ENCODE measurements around the gene PADI6. TPM values are rescaled to one million over a fixed set of nuclear protein-coding genes. Genes with fewer than 3 reads are reported as not detected.

The PADI6 gene
- polyA plus RNA-seq, 1 of the 3 experiments (the other 2 are of a cell fraction), result not detected

DNA sequence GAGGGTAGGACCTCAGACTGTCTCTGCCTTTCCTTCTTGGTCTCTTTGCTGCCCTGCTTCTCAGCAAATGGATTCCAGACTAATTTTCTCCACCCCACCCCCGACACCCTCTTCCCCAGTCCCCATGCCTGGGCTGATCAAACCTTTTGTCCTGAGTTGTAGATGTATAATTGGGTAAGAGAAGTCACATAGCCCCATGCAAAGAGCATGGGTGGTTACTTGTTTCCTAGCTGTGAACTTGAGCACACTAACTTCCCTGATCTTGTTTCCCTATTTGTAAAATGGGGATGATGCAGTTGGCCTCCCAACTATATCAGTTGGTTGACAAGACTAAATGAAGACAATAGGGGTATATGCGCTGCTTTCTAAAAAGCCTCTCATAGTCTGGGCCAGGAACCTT lies 9.2 kb downstream of the PADI6 start (continued):
- TF ChIP-seq, protein P1, sequence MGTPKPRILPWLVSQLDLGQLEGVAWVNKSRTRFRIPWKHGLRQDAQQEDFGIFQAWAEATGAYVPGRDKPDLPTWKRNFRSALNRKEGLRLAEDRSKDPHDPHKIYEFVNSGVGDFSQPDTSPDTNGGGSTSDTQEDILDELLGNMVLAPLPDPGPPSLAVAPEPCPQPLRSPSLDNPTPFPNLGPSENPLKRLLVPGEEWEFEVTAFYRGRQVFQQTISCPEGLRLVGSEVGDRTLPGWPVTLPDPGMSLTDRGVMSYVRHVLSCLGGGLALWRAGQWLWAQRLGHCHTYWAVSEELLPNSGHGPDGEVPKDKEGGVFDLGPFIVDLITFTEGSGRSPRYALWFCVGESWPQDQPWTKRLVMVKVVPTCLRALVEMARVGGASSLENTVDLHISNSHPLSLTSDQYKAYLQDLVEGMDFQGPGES (IDR thresholded peaks at IDR 0.05; ENCODE audit: low read depth, low read length), result no peak
- TF ChIP-seq RAD21 (IDR thresholded peaks at IDR 0.05; ENCODE audit: low read length), result no peak
- no peak for TF ChIP-seq FOXM1 (IDR thresholded peaks at IDR 0.05; ENCODE audit: low read depth)
- no peak for TF ChIP-seq TEAD4 (IDR thresholded peaks at IDR 0.05; ENCODE audit: borderline replicate concordance, insufficient read depth)

DNA sequence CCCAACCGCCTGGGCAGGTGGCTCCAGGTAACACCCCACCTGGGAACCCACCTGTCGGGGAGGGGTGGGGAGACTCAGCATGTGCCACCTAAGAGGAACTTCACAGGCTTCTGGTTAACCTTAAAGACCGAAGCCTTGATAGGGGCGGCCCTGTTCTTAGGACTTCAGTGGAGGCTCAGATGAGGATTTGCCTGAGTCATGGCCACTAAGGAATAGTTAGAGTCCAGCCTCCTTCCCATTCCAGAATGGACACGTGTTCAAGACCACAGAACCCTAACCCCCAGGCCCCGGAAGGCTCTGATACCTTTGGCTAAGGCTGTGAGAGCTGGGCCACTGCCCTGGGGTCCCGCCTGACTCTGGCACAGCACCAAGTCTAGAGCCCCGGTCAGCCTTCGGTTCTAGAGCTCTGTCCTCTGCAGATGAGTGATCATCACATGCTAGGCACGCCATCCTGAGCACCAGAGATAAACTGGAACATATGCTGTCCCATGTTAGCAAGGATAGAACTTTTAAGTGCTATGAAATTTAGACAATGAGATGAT lies 20.3 kb downstream of the PADI6 start:
- H4K20me1 ChIP-seq (ENCODE audit: insufficient read depth), result no peaks in the 10 kb centered on the region
- H3K4me3 ChIP-seq (ENCODE audit: low read depth in 2 of 2, low read length in 1 of 2), result no peak overlapping the region
- no peaks in the 10 kb centered on the region for H3K9me3 ChIP-seq
- peaks cover 20% of the 10 kb centered on the region; the same call in 1 of the 2 replicates for H3K27me3 ChIP-seq (ENCODE audit: insufficient read depth)
- H3K79me2 ChIP-seq (ENCODE audit: insufficient read depth), result no peaks in the 10 kb centered on the region
- no peaks in the 10 kb centered on the region for H3K9me2 ChIP-seq
- no peaks in the 10 kb centered on the region for H3F3A ChIP-seq (replicated peaks; ENCODE audit: insufficient read depth)
- ChIA-PET POLR2A (no interaction called here), CTCF (interaction anchor here (1.0 kb wide), 1 partner anchor 332 kb away, joined by 4 read pairs; no protein-coding TSS in a partner anchor)
- H3K9ac ChIP-seq, result no peak overlapping the region
- DNase-seq, result no peak
- no peak overlapping the region for H3K27ac ChIP-seq (ENCODE audit: low read depth in 2 of 2, low read length in 1 of 2)
- no peaks in the 10 kb centered on the region for H3K4me1 ChIP-seq (ENCODE audit: control insufficient read depth in 1 of 2, insufficient read depth in 2 of 2, low read depth in 1 of 2, low read length in 1 of 2)
- no peaks in the 10 kb centered on the region for H3K36me3 ChIP-seq (replicated peaks in 1 of 2; ENCODE audit: control insufficient read depth in 1 of 2, insufficient read depth in 2 of 2, low read length in 1 of 2)
- TF ChIP-seq EP300 (IDR thresholded peaks at IDR 0.05; ENCODE audit: borderline replicate concordance in 1 of 2, low read depth in 1 of 2, low read length in 1 of 2) (no peak), MXI1 (IDR thresholded peaks at IDR 0.05; ENCODE audit: low read depth, low read length) (no peak), ELF1 (IDR thresholded peaks at IDR 0.05) (no peak), TAF1 (IDR thresholded peaks at IDR 0.05; ENCODE audit: borderline replicate concordance, low read depth, low read length) (no peak), CHD2 (IDR thresholded peaks at IDR 0.05; ENCODE audit: low read length, partially characterized antibody) (no peak), POLR2AphosphoS5 (IDR thresholded peaks at IDR 0.05; ENCODE audit: low read depth, low read length) (no peak), TCF12 (IDR thresholded peaks at IDR 0.05) (no peak), FOSL2 (IDR thresholded peaks at IDR 0.05; ENCODE audit: borderline replicate concordance, low read depth) (no peak)
- TF ChIP-seq, protein P2, sequence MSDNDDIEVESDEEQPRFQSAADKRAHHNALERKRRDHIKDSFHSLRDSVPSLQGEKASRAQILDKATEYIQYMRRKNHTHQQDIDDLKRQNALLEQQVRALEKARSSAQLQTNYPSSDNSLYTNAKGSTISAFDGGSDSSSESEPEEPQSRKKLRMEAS (IDR thresholded peaks at IDR 0.05; ENCODE audit: low read depth), result no peak
- 51% methylated on average over 6 of the region's 10 CpGs for WGBS (ENCODE audit: low lambda C conversion rate)
- no peak overlapping the region for H3K4me2 ChIP-seq
- no peak overlapping the region for H2AFZ ChIP-seq (ENCODE audit: low read depth)

DNA sequence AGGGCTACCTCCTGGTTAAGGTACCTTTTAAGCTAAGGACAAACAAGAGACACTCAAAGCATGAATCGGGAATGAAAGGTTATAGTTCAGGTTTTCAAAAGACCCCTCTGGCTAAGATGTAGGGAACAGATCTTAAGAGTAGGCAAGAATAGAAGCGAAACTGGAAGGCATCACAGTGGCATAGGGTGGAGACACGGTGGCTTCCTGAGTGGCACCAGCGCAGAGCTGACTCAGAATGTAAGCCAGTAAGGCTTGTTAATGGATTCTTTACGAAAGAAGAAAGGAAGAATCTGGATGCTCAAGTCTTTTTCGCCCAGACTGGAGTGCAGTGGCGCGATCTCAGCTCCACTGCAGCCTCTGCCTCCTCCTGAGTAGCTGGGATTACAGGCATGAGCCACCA lies 21.2 kb downstream of the PADI6 start:
- no peaks in the 10 kb centered on the region for H3K36me3 ChIP-seq (replicated peaks in 1 of 2; ENCODE audit: control insufficient read depth in 1 of 2, insufficient read depth in 2 of 2, low read length in 1 of 2)
- H3F3A ChIP-seq (replicated peaks; ENCODE audit: insufficient read depth), result no peaks in the 10 kb centered on the region
- POLR2A ChIA-PET, result no interaction called here
- H3K27me3 ChIP-seq (ENCODE audit: insufficient read depth), result peaks cover 20% of the 10 kb centered on the region; the same call in 1 of the 2 replicates
- H3K9ac ChIP-seq, result no peak overlapping the region
- no peak overlapping the region for H3K27ac ChIP-seq (ENCODE audit: low read depth in 2 of 2, low read length in 1 of 2)
- no peak overlapping the region for H2AFZ ChIP-seq (ENCODE audit: low read depth)
- TF ChIP-seq FOXM1 (IDR thresholded peaks at IDR 0.05; ENCODE audit: low read depth) (no peak), RCOR1 (IDR thresholded peaks at IDR 0.05; ENCODE audit: low read length) (no peak), RFX5 (IDR thresholded peaks at IDR 0.05; ENCODE audit: low read length) (no peak), POLR2AphosphoS5 (IDR thresholded peaks at IDR 0.05; ENCODE audit: low read depth, low read length) (no peak), YY1 (IDR thresholded peaks at IDR 0.05; ENCODE audit: low read depth) (no peak)
- H3K79me2 ChIP-seq (ENCODE audit: insufficient read depth), result no peaks in the 10 kb centered on the region
- no peaks in the 10 kb centered on the region for H3K9me2 ChIP-seq
- DNase-seq, result no peak
- H3K9me3 ChIP-seq, result no peaks in the 10 kb centered on the region
- no peaks in the 10 kb centered on the region for H3K4me1 ChIP-seq (ENCODE audit: control insufficient read depth in 1 of 2, insufficient read depth in 2 of 2, low read depth in 1 of 2, low read length in 1 of 2)
- H3K4me3 ChIP-seq (ENCODE audit: low read depth in 2 of 2, low read length in 1 of 2), result no peak overlapping the region
- CTCF ChIA-PET, result no interaction called here
- H4K20me1 ChIP-seq (ENCODE audit: insufficient read depth), result no peaks in the 10 kb centered on the region
- WGBS (ENCODE audit: low lambda C conversion rate), result 55% methylated on average over 8 of the region's 8 CpGs
- no peak overlapping the region for H3K4me2 ChIP-seq
